NCI-H446 (cell line): ENCODE results near the gene KIFC3.
"Not testable (repeated sequence)": the region's sequence is repeated elsewhere in the genome, so short reads cannot be mapped to it uniquely, and the experiment has no call there.

Experiments
- DNase-seq, 2 experiments: peaks; one replicate each; lab custom pipeline; 2025; lab: John Stamatoyannopoulos, UW

The KIFC3 gene

GRCh38 chr16:57753448-57754353 is 48.6 kb downstream of the KIFC3 start:
- no peak for DNase-seq

- no peak for DNase-seq
These were observed 49.5 kb downstream of the KIFC3 start for GRCh38 chr16:57752581-57753447.

- DNase-seq = no peak
These were observed 50.1 kb downstream of the KIFC3 start for GRCh38 chr16:57752203-57752580.

- DNase-seq = no peak
These were observed 50.6 kb downstream of the KIFC3 start for GRCh38 chr16:57751539-57752202.

GRCh38 chr16:57750796-57751538 is 51.3 kb downstream of the KIFC3 start:
- DNase-seq = no peak

GRCh38 chr16:57749856-57750452 is 52.3 kb downstream of the KIFC3 start:
- no peak for DNase-seq

GRCh38 chr16:57749101-57749692 is 53.1 kb downstream of the KIFC3 start:
- no peak for DNase-seq

GRCh38 chr16:57748596-57748995 is 53.7 kb downstream of the KIFC3 start:
- DNase-seq = no peak

- DNase-seq = no peak
These were observed 54.3 kb downstream of the KIFC3 start for GRCh38 chr16:57747996-57748395.

GRCh38 chr16:57747496-57747895 is 54.8 kb downstream of the KIFC3 start:
- no peak for DNase-seq

- no peak for DNase-seq
These were observed 55.2 kb downstream of the KIFC3 start for GRCh38 chr16:57747091-57747490.

- DNase-seq = not testable (repeated sequence)
These were observed 56.0 kb downstream of the KIFC3 start for GRCh38 chr16:57746316-57746715.

- peak in 1 of 2 experiments; percentile 32 for DNase-seq
These were observed 56.5 kb downstream of the KIFC3 start for GRCh38 chr16:57745768-57746167.

- no peak for DNase-seq
These were observed 57.7 kb downstream of the KIFC3 start for GRCh38 chr16:57744642-57744903.

GRCh38 chr16:57743886-57744641 is 58.2 kb downstream of the KIFC3 start:
- no peak for DNase-seq

GRCh38 chr16:57743458-57743857 is 58.8 kb downstream of the KIFC3 start:
- no peak for DNase-seq

- no peak for DNase-seq
These were observed 59.7 kb downstream of the KIFC3 start for GRCh38 chr16:57742543-57742942.

GRCh38 chr16:57741660-57742191 is 60.6 kb downstream of the KIFC3 start:
- DNase-seq = no peak

GRCh38 chr16:57740423-57741071 is 61.7 kb downstream of the KIFC3 start:
- no peak for DNase-seq
